ENCODE results near the gene MORN5. TPM values are rescaled to one million over a fixed set of nuclear protein-coding genes. Genes with fewer than 3 reads are reported as not detected.
A peak's percentile ranks its signal among the peaks of the same experiment; 100 is the strongest.

The MORN5 gene
- total RNA-seq, 1 donor from 2014 or later, result 2.1 TPM

DNA sequence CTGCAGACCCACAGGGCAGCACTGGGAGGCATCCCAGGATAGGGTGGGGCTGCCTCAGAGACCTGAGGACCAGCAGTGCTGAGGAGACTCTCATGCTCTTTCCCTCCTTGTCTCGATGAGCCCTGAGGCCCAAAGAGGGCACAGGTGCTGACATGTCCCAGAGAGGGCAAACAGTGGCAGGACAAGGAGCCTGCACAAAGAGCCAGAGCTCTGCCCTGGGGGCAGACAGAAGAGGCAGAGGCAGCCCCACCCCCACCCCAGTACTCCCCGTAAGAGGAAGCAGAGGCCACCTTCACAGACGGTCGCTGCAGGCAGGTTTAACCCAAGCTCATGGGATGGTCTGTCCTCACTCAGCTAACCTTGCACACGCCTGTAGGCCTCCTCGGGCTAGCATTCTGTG, 37.2 kb upstream of the MORN5 start:
- H3K27me3 Mint-ChIP-seq, result peaks cover 38% of the 10 kb centered on the region
- peaks cover 15% of the 10 kb centered on the region for H3K4me1 Mint-ChIP-seq (ENCODE audit: unreplicated experiment)
- TF ChIP-seq, protein P1, sequence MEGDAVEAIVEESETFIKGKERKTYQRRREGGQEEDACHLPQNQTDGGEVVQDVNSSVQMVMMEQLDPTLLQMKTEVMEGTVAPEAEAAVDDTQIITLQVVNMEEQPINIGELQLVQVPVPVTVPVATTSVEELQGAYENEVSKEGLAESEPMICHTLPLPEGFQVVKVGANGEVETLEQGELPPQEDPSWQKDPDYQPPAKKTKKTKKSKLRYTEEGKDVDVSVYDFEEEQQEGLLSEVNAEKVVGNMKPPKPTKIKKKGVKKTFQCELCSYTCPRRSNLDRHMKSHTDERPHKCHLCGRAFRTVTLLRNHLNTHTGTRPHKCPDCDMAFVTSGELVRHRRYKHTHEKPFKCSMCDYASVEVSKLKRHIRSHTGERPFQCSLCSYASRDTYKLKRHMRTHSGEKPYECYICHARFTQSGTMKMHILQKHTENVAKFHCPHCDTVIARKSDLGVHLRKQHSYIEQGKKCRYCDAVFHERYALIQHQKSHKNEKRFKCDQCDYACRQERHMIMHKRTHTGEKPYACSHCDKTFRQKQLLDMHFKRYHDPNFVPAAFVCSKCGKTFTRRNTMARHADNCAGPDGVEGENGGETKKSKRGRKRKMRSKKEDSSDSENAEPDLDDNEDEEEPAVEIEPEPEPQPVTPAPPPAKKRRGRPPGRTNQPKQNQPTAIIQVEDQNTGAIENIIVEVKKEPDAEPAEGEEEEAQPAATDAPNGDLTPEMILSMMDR (conservative IDR thresholded peaks at IDR 0.05), result no peak
- no peak overlapping the region for H3K27ac Mint-ChIP-seq
- no peak overlapping the region for H3K4me3 Mint-ChIP-seq
- no peaks in the 10 kb centered on the region for H3K9me3 Mint-ChIP-seq
- no peaks in the 10 kb centered on the region for H3K36me3 Mint-ChIP-seq
- DNase-seq (ENCODE audit: extremely low spot score, unreplicated experiment), result no peak

DNA sequence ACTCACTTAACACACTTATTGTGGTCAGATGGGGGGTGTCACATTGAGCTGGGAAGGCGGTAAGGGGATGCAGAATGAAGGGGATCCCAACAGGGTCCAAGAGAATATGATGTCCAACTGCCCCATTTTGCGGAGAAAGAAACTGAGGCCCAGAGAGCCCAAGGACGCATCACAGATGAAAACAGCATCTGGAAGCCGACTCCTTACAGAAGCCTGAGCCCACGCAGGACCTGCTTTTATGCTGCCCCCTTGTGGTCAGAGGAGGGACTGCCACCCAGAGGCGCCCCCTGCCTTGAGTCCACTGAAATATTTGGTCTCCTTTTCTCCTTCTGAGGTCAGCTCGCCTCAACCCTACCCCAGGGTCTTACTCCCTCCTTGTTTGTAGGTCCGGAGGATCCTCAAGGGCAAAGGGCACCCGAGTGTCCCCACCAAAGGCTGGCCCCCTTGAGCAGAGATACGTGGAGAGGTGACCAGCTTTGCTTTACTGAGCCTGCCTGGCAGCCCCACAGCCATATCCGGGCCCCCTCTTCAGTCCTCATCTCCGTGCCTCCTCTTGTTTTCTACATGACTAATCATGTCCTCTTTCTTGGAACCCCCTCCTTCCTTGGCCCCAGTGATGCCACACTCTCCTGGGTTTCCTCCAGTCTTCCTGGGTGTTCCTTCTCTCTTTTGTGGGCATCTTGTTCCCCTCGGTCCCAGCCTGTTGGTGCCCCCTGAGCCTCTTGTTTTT, 36.6 kb upstream of the MORN5 start:
- no peak overlapping the region for H3K4me3 Mint-ChIP-seq
- no peak overlapping the region for H3K27ac Mint-ChIP-seq
- H3K4me1 Mint-ChIP-seq (ENCODE audit: unreplicated experiment), result peaks cover 15% of the 10 kb centered on the region
- TF ChIP-seq, protein P1 (conservative IDR thresholded peaks at IDR 0.05), result peak; percentile 96
- H3K36me3 Mint-ChIP-seq, result no peaks in the 10 kb centered on the region
- no peaks in the 10 kb centered on the region for H3K9me3 Mint-ChIP-seq
- H3K27me3 Mint-ChIP-seq, result peaks cover 41% of the 10 kb centered on the region
- DNase-seq (ENCODE audit: extremely low spot score, unreplicated experiment), result no peak

- Mint-ChIP-seq H3K4me1 (ENCODE audit: unreplicated experiment) (peaks cover 15% of the 10 kb centered on the region), H3K27ac (no peak overlapping the region), H3K36me3 (no peaks in the 10 kb centered on the region), H3K27me3 (peaks cover 42% of the 10 kb centered on the region), H3K9me3 (no peaks in the 10 kb centered on the region), H3K4me3 (no peak overlapping the region)
- TF ChIP-seq, protein P1 (conservative IDR thresholded peaks at IDR 0.05), result no peak
- no peak for DNase-seq (ENCODE audit: extremely low spot score, unreplicated experiment)
Observed at GRCh38 chr9:122124048-122124447, 35.7 kb upstream of the MORN5 start.

DNA sequence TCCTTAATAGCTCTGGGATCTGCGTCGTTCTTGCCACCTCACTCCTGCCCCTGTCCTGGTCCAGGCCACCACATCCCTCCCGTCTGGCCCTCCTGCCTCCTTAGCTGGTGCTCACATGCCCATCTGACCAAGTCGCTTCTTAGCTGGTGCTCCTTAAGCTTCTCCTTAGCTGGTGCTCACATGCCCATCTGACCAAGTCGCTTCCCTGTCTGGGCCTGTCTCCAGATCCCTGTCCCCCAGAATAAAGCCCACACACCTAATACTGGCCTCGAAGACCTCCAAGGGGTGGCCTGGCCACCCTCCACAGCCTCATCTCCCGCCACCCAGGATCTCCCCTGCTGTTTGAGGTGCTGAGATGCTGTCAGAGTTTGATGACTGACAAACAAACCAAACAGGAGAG, 35.2 kb upstream of the MORN5 start:
- Mint-ChIP-seq H3K27ac (no peak overlapping the region), H3K9me3 (no peaks in the 10 kb centered on the region), H3K4me3 (no peak overlapping the region), H3K36me3 (no peaks in the 10 kb centered on the region), H3K4me1 (ENCODE audit: unreplicated experiment) (peaks cover 15% of the 10 kb centered on the region), H3K27me3 (peaks cover 47% of the 10 kb centered on the region)
- TF ChIP-seq, protein P1 (conservative IDR thresholded peaks at IDR 0.05), result no peak
- no peak for DNase-seq (ENCODE audit: extremely low spot score, unreplicated experiment)

- Mint-ChIP-seq H3K36me3 (no peaks in the 10 kb centered on the region), H3K9me3 (no peaks in the 10 kb centered on the region), H3K4me1 (ENCODE audit: unreplicated experiment) (peaks cover 15% of the 10 kb centered on the region), H3K4me3 (peak overlapping the region; percentile 76), H3K27ac (no peak overlapping the region), H3K27me3 (peaks cover 50% of the 10 kb centered on the region)
- DNase-seq (ENCODE audit: extremely low spot score, unreplicated experiment), result peak; percentile 90
- TF ChIP-seq, protein P1 (conservative IDR thresholded peaks at IDR 0.05), result peak; percentile 97
Observed at GRCh38 chr9:122125158-122125508, 34.6 kb upstream of the MORN5 start.

All from type B pancreatic cell (in vitro differentiated cells).